CD4-positive, alpha-beta T cell treated with Interleukin-12 subunit alpha and Interleukin-12 subunit beta, for 1 hour (primary cell): ENCODE results near the gene AAGAB.

ENCODE experiments used
- DNase-seq: peaks from one replicate; pipeline ENCODE4 v3.0.0-alpha.2; 2020

AAGAB gene

GRCh38 chr15:67207555-67208207 lies 46.8 kb downstream of the AAGAB start:
- no peak for DNase-seq

GRCh38 chr15:67202991-67203390 lies 51.5 kb downstream of the AAGAB start:
- DNase-seq: no peak

GRCh38 chr15:67202091-67202490 lies 52.4 kb downstream of the AAGAB start:
- no peak for DNase-seq

GRCh38 chr15:67201136-67201535 lies 53.3 kb downstream of the AAGAB start:
- DNase-seq: no peak

GRCh38 chr15:67199881-67200763 lies 54.3 kb downstream of the AAGAB start:
- DNase-seq: no peak

GRCh38 chr15:67199391-67199790 lies 55.1 kb downstream of the AAGAB start:
- no peak for DNase-seq

GRCh38 chr15:67198157-67198754 lies 56.2 kb downstream of the AAGAB start:
- DNase-seq: no peak

- no peak for DNase-seq
These were observed 57.1 kb downstream of the AAGAB start for GRCh38 chr15:67197364-67197695.

GRCh38 chr15:67196672-67197363 lies 57.6 kb downstream of the AAGAB start:
- DNase-seq: no peak

GRCh38 chr15:67196222-67196621 lies 58.2 kb downstream of the AAGAB start:
- DNase-seq: no peak

- DNase-seq: no peak
These were observed 59.2 kb downstream of the AAGAB start for GRCh38 chr15:67195305-67195704.

GRCh38 chr15:67194171-67195114 lies 60.0 kb downstream of the AAGAB start:
- no peak for DNase-seq

GRCh38 chr15:67193223-67193990 lies 61.1 kb downstream of the AAGAB start:
- no peak for DNase-seq

GRCh38 chr15:67192185-67192820 lies 62.2 kb downstream of the AAGAB start:
- DNase-seq: no peak

GRCh38 chr15:67190813-67191212 lies 63.6 kb downstream of the AAGAB start:
- no peak for DNase-seq

- no peak for DNase-seq
These were observed 64.1 kb downstream of the AAGAB start for GRCh38 chr15:67190326-67190725.

GRCh38 chr15:67189326-67190051 lies 65.0 kb downstream of the AAGAB start:
- no peak for DNase-seq

- no peak for DNase-seq
These were observed 65.8 kb downstream of the AAGAB start for GRCh38 chr15:67188551-67189218.

- DNase-seq: no peak
These were observed 67.1 kb downstream of the AAGAB start for GRCh38 chr15:67187351-67187854.
